HCT116 (cell line): Measurements from ENCODE around the gene CTNNA2. TPM values are rescaled to one million over a fixed set of nuclear protein-coding genes. Genes with fewer than 3 reads are reported as not detected.

ENCODE experiments used
- ATAC-seq: fragments of 200-7000 bp; cut with Tn5 transposase; 2 replicates; pipeline ENCODE4 v1.9.1; 2020; ENCODE audit warnings: mild to moderate bottlenecking, moderate library complexity
- BruUV-seq: library from RNA; stranded (reverse); fragments of 400-500 nt; replicated peaks from 2 replicates; lab custom pipeline; 2021; lab: Mats Ljungman, UMichigan
- CTCF ChIA-PET: fragments of 300-600 bp; sonication (Branson Sonifier 250); formaldehyde crosslinking; loops from one replicate; lab custom pipeline; 2021; ENCODE audit warnings: antibody characterized with exemption; lab: Charles Lee
- POLR2A ChIA-PET: fragments of 300-600, 350-600 bp; sonication (Branson Sonifier 250); formaldehyde crosslinking; loops from one replicate; lab custom pipeline; 2021; ENCODE audit warnings: antibody characterized with exemption; lab: Charles Lee
- RAD21 ChIA-PET, 2 experiments: fragments of 300-600 bp; sonication (Branson Sonifier 250); formaldehyde crosslinking; loops; one replicate each; lab custom pipeline; 2023; ENCODE audit warnings: low total read pairs in 2 of 2; ENCODE audit not compliant: uncharacterized antibody in 2 of 2, unreplicated experiment in 2 of 2, low non-redundant PET in 1 of 2; lab: Charles Lee
- DNase-seq: peaks from one replicate; pipeline ENCODE4 v3.0.0-alpha.2; 2010; ENCODE audit warnings: low read depth, low spot score
- H2AFZ ChIP-seq: fragments of 200-600 bp; shearing (Covaris generic), sonication (generic); 2 replicates; pipeline ENCODE4 v1.6.1; 2017; ENCODE audit warnings: low read depth, mixed run types, mixed read lengths, antibody characterized with exemption, low read length; ENCODE audit not compliant: poor library complexity, severe bottlenecking
- H3K27ac ChIP-seq: 2 replicates; pipeline ENCODE4 v1.5.1; 2012; ENCODE audit warnings: low read depth, low read length
- H3K27me3 ChIP-seq: fragments of 200-600 bp; sonication (generic); 2 replicates; pipeline ENCODE4 v1.6.1; 2016; ENCODE audit warnings: mixed run types, low read length, mixed read lengths; ENCODE audit not compliant: insufficient read depth
- H3K36me3 ChIP-seq, 2 experiments: fragments of 200-500 bp in 1 of 2; fragments of 200-600 bp in 1 of 2; sonication (Bioruptor generic) in 1 of 2; sonication (generic) in 1 of 2; 2 replicates each; pipeline versions ENCODE4 v1.5.1 to v1.6.1; 2014 to 2016; ENCODE audit warnings: low read length in 2 of 2, inconsistent platforms in 1 of 2, mixed read lengths in 1 of 2, mixed run types in 1 of 2; ENCODE audit not compliant: insufficient read depth in 2 of 2, control insufficient read depth in 1 of 2
- H3K4me1 ChIP-seq, 2 experiments: fragments of 200-600 bp in 1 of 2; sonication (generic) in 1 of 2; 2 replicates each; pipeline versions ENCODE4 v1.5.1 to v1.6.1; 2012 to 2017; ENCODE audit warnings: low read length in 2 of 2, inconsistent platforms in 1 of 2, mild to moderate bottlenecking in 1 of 2, mixed read lengths in 1 of 2, mixed run types in 1 of 2, moderate library complexity in 1 of 2; ENCODE audit not compliant: insufficient read depth in 2 of 2, control insufficient read depth in 1 of 2
- H3K4me2 ChIP-seq: fragments of 200-600 bp; sonication (generic); 2 replicates; pipeline ENCODE4 v1.6.1; 2017; ENCODE audit warnings: mixed run types, low read length, mixed read lengths
- H3K4me3 ChIP-seq, 2 experiments: fragments of 200-600 bp in 1 of 2; sonication (generic) in 1 of 2; replicated peaks in 1 of 2; 2 replicates each; pipeline ENCODE4 v1.5.1; 2011 to 2016; ENCODE audit warnings: low read length in 2 of 2, control low read depth in 1 of 2, low read depth in 1 of 2, mild to moderate bottlenecking in 1 of 2, mixed read lengths in 1 of 2, mixed run types in 1 of 2
- H3K79me2 ChIP-seq: fragments of 200-600 bp; sonication (generic); 2 replicates; pipeline ENCODE4 v1.6.1; 2017; ENCODE audit warnings: mild to moderate bottlenecking, mixed run types, low read length, moderate library complexity, mixed read lengths; ENCODE audit not compliant: insufficient read depth
- H3K9ac ChIP-seq: fragments of 200-600 bp; sonication (generic); 2 replicates; pipeline ENCODE4 v1.6.1; 2016; ENCODE audit warnings: low read length, mixed read lengths
- H3K9me2 ChIP-seq: fragments of 200-600 bp; sonication (generic), shearing (Covaris generic); 2 replicates; pipeline ENCODE4 v1.6.1; 2017; ENCODE audit warnings: mixed run types, mild to moderate bottlenecking, moderate library complexity; ENCODE audit not compliant: insufficient read depth
- H3K9me3 ChIP-seq, 2 experiments: fragments of 200-500 bp in 1 of 2; fragments of 200-600 bp in 1 of 2; sonication (Bioruptor generic) in 1 of 2; sonication (generic) in 1 of 2; 2 replicates each; pipeline ENCODE4 v1.6.1; 2014 to 2017; ENCODE audit warnings: low read length in 2 of 2, mixed read lengths in 2 of 2, inconsistent platforms in 1 of 2, low read depth in 1 of 2, mild to moderate bottlenecking in 1 of 2, mixed run types in 1 of 2, moderate library complexity in 1 of 2; ENCODE audit not compliant: control insufficient read depth in 1 of 2, insufficient read depth in 1 of 2
- H4K20me1 ChIP-seq: fragments of 200-600 bp; sonication (generic), shearing (Covaris generic); 2 replicates; pipeline ENCODE4 v1.6.1; 2017; ENCODE audit warnings: mixed run types, mild to moderate bottlenecking, moderate library complexity; ENCODE audit not compliant: insufficient read depth
- CBX3 ChIP-seq: IDR thresholded peaks from 2 replicates; pipeline ENCODE4 v1.6.1; 2012; ENCODE audit warnings: low read depth
- EGR1 ChIP-seq: IDR thresholded peaks from 2 replicates; pipeline ENCODE4 v1.6.1; 2012; ENCODE audit warnings: low read depth
- ELF1 ChIP-seq: IDR thresholded peaks from 2 replicates; pipeline ENCODE4 v1.6.1; 2012; ENCODE audit warnings: low read depth, borderline replicate concordance
- EZH2 ChIP-seq: fragments of 200-600 bp; sonication (generic); IDR thresholded peaks from 2 replicates; pipeline ENCODE4 v1.6.1; 2017; ENCODE audit warnings: antibody characterized with exemption, mixed run types
- EZH2phosphoT487 ChIP-seq: fragments of 200-600 bp; IDR thresholded peaks from 2 replicates; pipeline ENCODE4 v1.6.1; 2018; ENCODE audit warnings: antibody characterized with exemption, borderline replicate concordance
- FOSL1 ChIP-seq: IDR thresholded peaks from 2 replicates; pipeline ENCODE4 v1.6.1; 2012; ENCODE audit warnings: low read depth
- POLR2A ChIP-seq: IDR thresholded peaks from 2 replicates; pipeline ENCODE4 v1.7.0; 2011; ENCODE audit warnings: borderline replicate concordance; ENCODE audit not compliant: insufficient read depth, insufficient read length; ENCODE audit errors: extremely low read depth
- POLR2AphosphoS5 ChIP-seq: IDR thresholded peaks from 2 replicates; pipeline ENCODE4 v1.6.1; 2011; ENCODE audit warnings: mild to moderate bottlenecking, low read depth, low read length, moderate library complexity
- RAD21 ChIP-seq: IDR thresholded peaks from 2 replicates; pipeline ENCODE4 v1.6.1; 2012; ENCODE audit warnings: low read depth, mild to moderate bottlenecking
- SIN3A ChIP-seq: IDR thresholded peaks from 2 replicates; pipeline ENCODE4 v1.6.1; 2012; ENCODE audit warnings: low read depth
- SP1 ChIP-seq: IDR thresholded peaks from 2 replicates; pipeline ENCODE4 v1.6.1; 2012; ENCODE audit warnings: low read depth
- SRF ChIP-seq: IDR thresholded peaks from 2 replicates; pipeline ENCODE4 v1.6.1; 2012; ENCODE audit warnings: low read depth
- TCF7L2 ChIP-seq: IDR thresholded peaks from 2 replicates; pipeline ENCODE4 v1.7.0; 2011; ENCODE audit warnings: borderline replicate concordance, inconsistent platforms; ENCODE audit not compliant: insufficient read depth, insufficient read length; ENCODE audit errors: extremely low read depth
- YY1 ChIP-seq: IDR thresholded peaks from 2 replicates; pipeline ENCODE4 v1.6.1; 2011; ENCODE audit warnings: low read length, low read depth, moderate library complexity, mild to moderate bottlenecking; ENCODE audit not compliant: insufficient replicate concordance; ENCODE audit errors: extremely low read depth
- ZFX ChIP-seq: fragments of 450-650 bp; IDR thresholded peaks from 2 replicates; pipeline ENCODE4 v1.6.1; 2017
- ZNF274 ChIP-seq: fragments of 200-500 bp; sonication (Bioruptor generic); IDR thresholded peaks from 2 replicates; pipeline ENCODE4 v1.6.1; 2014; ENCODE audit warnings: mild to moderate bottlenecking, low read depth, low read length, inconsistent platforms
- intact Hi-C: fragments of 100-400 bp; cut with micrococcal nuclease; formaldehyde crosslinking; loops from 2 replicates; pipeline ENCODE4 v1.10.0; 2022
- total RNA-seq: library from RNA; stranded (reverse); gene quantifications from one replicate; pipeline ENCODE4 v1.2.1, GENCODE V29; 2021; ENCODE audit not compliant: unreplicated experiment
- TF ChIP-seq, protein P1 (sequence below): IDR thresholded peaks from 2 replicates; pipeline ENCODE4 v1.6.1; 2012; ENCODE audit warnings: low read depth
- TF ChIP-seq, protein P2 (sequence below): IDR thresholded peaks from 2 replicates; pipeline ENCODE4 v1.6.1; 2012
- TF ChIP-seq, protein P3 (sequence below), 3 experiments: fragments of 200-600 bp in 1 of 3; sonication (generic) in 1 of 3; IDR thresholded peaks in 2 of 3; conservative IDR thresholded peaks in 1 of 3; 2 replicates each; pipeline ENCODE4 v1.5.1; 2012 to 2017; ENCODE audit warnings: low read depth in 2 of 3, low read length in 2 of 3, antibody characterized with exemption in 1 of 3, borderline replicate concordance in 1 of 3, control low read depth in 1 of 3, mild to moderate bottlenecking in 1 of 3, mixed read lengths in 1 of 3, mixed run types in 1 of 3, moderate library complexity in 1 of 3; ENCODE audit not compliant: insufficient read depth in 1 of 3

Gene CTNNA2
- total RNA-seq, 1 experiment from 2014 or later, result not detected

DNA sequence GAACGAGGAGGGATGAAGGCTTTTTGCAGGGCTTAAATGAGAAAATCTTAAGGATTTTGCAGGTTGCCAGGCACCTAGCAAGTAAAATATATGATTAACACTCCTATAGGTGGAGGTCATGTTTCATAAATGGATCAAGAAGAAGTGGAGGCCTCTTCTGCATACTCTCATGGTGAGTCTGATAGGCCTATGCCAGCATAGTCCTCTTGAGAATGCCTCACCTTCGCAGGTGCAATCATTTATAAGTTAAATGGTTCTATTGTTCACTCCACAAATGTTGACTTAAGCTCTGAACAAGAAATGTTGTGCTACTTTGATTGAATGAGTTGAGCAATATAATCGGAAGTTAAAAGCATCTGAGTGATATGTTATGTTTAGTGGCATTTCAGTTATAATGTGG, 779.6 kb downstream of the CTNNA2 start:
- no TSS peak for BruUV-seq
- Histone ChIP-seq H3K4me3 (no peak overlapping the region), H3K9ac (no peak overlapping the region), H3K9me2 (no peaks in the 10 kb centered on the region), H3K9me3 (peaks cover 0 to 10% of the 10 kb centered on the region in 2 experiments; a peak in 2 of 4 replicates), H3K36me3 (no peaks in the 10 kb centered on the region)
- POLR2A ChIA-PET, result no interaction called here
- DNase-seq, result no peak
- RAD21 ChIA-PET, result no interaction called here
- CTCF ChIA-PET, result no interaction called here
- no peak for TF ChIP-seq EZH2
- no peak for TF ChIP-seq FOSL1
- TF ChIP-seq POLR2A, result no peak
- no peak for TF ChIP-seq RAD21
- TF ChIP-seq, protein P1, sequence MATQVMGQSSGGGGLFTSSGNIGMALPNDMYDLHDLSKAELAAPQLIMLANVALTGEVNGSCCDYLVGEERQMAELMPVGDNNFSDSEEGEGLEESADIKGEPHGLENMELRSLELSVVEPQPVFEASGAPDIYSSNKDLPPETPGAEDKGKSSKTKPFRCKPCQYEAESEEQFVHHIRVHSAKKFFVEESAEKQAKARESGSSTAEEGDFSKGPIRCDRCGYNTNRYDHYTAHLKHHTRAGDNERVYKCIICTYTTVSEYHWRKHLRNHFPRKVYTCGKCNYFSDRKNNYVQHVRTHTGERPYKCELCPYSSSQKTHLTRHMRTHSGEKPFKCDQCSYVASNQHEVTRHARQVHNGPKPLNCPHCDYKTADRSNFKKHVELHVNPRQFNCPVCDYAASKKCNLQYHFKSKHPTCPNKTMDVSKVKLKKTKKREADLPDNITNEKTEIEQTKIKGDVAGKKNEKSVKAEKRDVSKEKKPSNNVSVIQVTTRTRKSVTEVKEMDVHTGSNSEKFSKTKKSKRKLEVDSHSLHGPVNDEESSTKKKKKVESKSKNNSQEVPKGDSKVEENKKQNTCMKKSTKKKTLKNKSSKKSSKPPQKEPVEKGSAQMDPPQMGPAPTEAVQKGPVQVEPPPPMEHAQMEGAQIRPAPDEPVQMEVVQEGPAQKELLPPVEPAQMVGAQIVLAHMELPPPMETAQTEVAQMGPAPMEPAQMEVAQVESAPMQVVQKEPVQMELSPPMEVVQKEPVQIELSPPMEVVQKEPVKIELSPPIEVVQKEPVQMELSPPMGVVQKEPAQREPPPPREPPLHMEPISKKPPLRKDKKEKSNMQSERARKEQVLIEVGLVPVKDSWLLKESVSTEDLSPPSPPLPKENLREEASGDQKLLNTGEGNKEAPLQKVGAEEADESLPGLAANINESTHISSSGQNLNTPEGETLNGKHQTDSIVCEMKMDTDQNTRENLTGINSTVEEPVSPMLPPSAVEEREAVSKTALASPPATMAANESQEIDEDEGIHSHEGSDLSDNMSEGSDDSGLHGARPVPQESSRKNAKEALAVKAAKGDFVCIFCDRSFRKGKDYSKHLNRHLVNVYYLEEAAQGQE, result no peak
- TF ChIP-seq POLR2AphosphoS5, result no peak
- TF ChIP-seq YY1, result no peak
- TF ChIP-seq SIN3A, result no peak
- no peak for TF ChIP-seq TCF7L2
- no peak for TF ChIP-seq EZH2phosphoT487
- TF ChIP-seq, protein P2, sequence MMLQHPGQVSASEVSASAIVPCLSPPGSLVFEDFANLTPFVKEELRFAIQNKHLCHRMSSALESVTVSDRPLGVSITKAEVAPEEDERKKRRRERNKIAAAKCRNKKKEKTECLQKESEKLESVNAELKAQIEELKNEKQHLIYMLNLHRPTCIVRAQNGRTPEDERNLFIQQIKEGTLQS, result no peak
- TF ChIP-seq ZFX, result no peak
- no peak for TF ChIP-seq SP1
- TF ChIP-seq ELF1, result no peak
- TF ChIP-seq ZNF274, result no peak
- TF ChIP-seq, protein P3, sequence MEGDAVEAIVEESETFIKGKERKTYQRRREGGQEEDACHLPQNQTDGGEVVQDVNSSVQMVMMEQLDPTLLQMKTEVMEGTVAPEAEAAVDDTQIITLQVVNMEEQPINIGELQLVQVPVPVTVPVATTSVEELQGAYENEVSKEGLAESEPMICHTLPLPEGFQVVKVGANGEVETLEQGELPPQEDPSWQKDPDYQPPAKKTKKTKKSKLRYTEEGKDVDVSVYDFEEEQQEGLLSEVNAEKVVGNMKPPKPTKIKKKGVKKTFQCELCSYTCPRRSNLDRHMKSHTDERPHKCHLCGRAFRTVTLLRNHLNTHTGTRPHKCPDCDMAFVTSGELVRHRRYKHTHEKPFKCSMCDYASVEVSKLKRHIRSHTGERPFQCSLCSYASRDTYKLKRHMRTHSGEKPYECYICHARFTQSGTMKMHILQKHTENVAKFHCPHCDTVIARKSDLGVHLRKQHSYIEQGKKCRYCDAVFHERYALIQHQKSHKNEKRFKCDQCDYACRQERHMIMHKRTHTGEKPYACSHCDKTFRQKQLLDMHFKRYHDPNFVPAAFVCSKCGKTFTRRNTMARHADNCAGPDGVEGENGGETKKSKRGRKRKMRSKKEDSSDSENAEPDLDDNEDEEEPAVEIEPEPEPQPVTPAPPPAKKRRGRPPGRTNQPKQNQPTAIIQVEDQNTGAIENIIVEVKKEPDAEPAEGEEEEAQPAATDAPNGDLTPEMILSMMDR (IDR thresholded peaks at IDR 0.05 in 2 of 3, conservative IDR thresholded peaks at IDR 0.05 in 1 of 3; ENCODE audit: borderline replicate concordance in 1 of 3, insufficient read depth in 1 of 3, low read depth in 2 of 3, low read length in 2 of 3), result no peak
- TF ChIP-seq SRF, result no peak
- TF ChIP-seq CBX3, result no peak
- TF ChIP-seq EGR1, result no peak
- TF ChIP-seq, all 23 proteins: peak for 0
- H3K79me2 ChIP-seq, result no peaks in the 10 kb centered on the region
- H3K27me3 ChIP-seq, result no peaks in the 10 kb centered on the region
- no peaks in the 10 kb centered on the region for H4K20me1 ChIP-seq
- H2AFZ ChIP-seq, result no peak overlapping the region
- no peak overlapping the region for H3K4me2 ChIP-seq
- H3K27ac ChIP-seq, result no peak overlapping the region
- ATAC-seq, result no peak
- H3K4me1 ChIP-seq, result no peaks in the 10 kb centered on the region
- intact Hi-C loops, result no loop called here
